GM12878 (cell line): ENCODE data around the gene ZNG1F. TPM values are rescaled to one million over a fixed set of nuclear protein-coding genes. Genes with fewer than 3 reads are reported as not detected.
"Not testable (repeated sequence)": the region's sequence is repeated elsewhere in the genome, so short reads cannot be mapped to it uniquely, and the experiment has no call there.

Experiments used
- ATAC-seq: fragments of 200-7000 bp; cut with Tn5 transposase; 3 replicates; pipeline ENCODE4 v1.9.1; 2020; ENCODE audit warnings: mild to moderate bottlenecking, moderate library complexity
- Bru-seq: library from RNA; stranded (reverse); fragments of 400-500 nt; gene quantifications from one replicate; lab custom pipeline; 2021; lab: Mats Ljungman, UMichigan
- BruChase-seq, 2 experiments: library from RNA; stranded (reverse); fragments of 400-500 nt; gene quantifications; one replicate each; lab custom pipeline; 2021; lab: Mats Ljungman, UMichigan
- BruUV-seq: library from RNA; stranded (reverse); fragments of 400-500 nt; replicated peaks from 2 replicates; lab custom pipeline; 2021; lab: Mats Ljungman, UMichigan
- CTCF ChIA-PET: fragments of 300-600 bp; sonication (Branson Sonifier 250); formaldehyde crosslinking; extraction: SDS; loops from one replicate; lab custom pipeline; 2021; ENCODE audit warnings: inconsistent platforms; lab: Yijun Ruan, JAX
- POLR2A ChIA-PET: fragments of 350-600 bp; formaldehyde crosslinking; extraction: SDS; loops from one replicate; lab custom pipeline; 2021; ENCODE audit warnings: inconsistent platforms; lab: Charles Lee
- RAD21 ChIA-PET: fragments of 300-600 bp; sonication (Branson Sonifier 250); formaldehyde crosslinking; loops from one replicate; lab custom pipeline; 2023; ENCODE audit warnings: antibody characterized with exemption; ENCODE audit not compliant: unreplicated experiment; lab: Charles Lee
- SMC1A ChIA-PET: fragments of 300-600 bp; sonication (Branson Sonifier 250); formaldehyde crosslinking; loops from one replicate; lab custom pipeline; 2023; ENCODE audit not compliant: unreplicated experiment, uncharacterized antibody; lab: Charles Lee
- DNase-seq: peaks from one replicate; pipeline ENCODE4 v3.0.0-alpha.2; 2011; ENCODE audit warnings: low read depth, low spot score
- FAIRE-seq: peaks from 3 replicates; lab custom pipeline; 2011; peaks lifted over from hg19 to GRCh38; lab: Jason Lieb, UNC
- H2AFZ ChIP-seq: 2 replicates; pipeline ENCODE4 v1.6.0; 2011; ENCODE audit warnings: low read depth, low read length, control low read depth; ENCODE audit not compliant: control insufficient read depth
- H3K27ac ChIP-seq: 2 replicates; pipeline ENCODE4 v1.5.1; 2011; ENCODE audit warnings: control low read depth; ENCODE audit not compliant: control insufficient read depth, insufficient read depth
- H3K27me3 ChIP-seq, 2 experiments: replicated peaks in 1 of 2; 2 replicates each; pipeline versions ENCODE4 v1.6.0 to v1.6.1; 2011; ENCODE audit warnings: low read length in 1 of 2; ENCODE audit not compliant: control insufficient read depth in 2 of 2, insufficient read depth in 2 of 2
- H3K36me3 ChIP-seq, 2 experiments: 2 replicates each; pipeline ENCODE4 v1.5.1; 2011; ENCODE audit warnings: low read length in 1 of 2; ENCODE audit not compliant: control insufficient read depth in 2 of 2, insufficient read depth in 2 of 2
- H3K4me1 ChIP-seq: 2 replicates; pipeline ENCODE4 v1.6.1; 2011; ENCODE audit warnings: mild to moderate bottlenecking, low read length, moderate library complexity, mixed read lengths; ENCODE audit not compliant: control insufficient read depth, insufficient read depth
- H3K4me2 ChIP-seq: 2 replicates; pipeline ENCODE4 v1.6.0; 2011; ENCODE audit warnings: control low read depth; ENCODE audit not compliant: control insufficient read depth, insufficient read depth
- H3K4me3 ChIP-seq: fragments of 200-600 bp; sonication (generic); 2 replicates; pipeline ENCODE4 v1.5.1; 2016
- H3K79me2 ChIP-seq: 2 replicates; pipeline ENCODE4 v1.6.0; 2011; ENCODE audit warnings: low read length; ENCODE audit not compliant: control insufficient read depth, insufficient read depth
- H3K9ac ChIP-seq: 2 replicates; pipeline ENCODE4 v1.8.0; 2011; ENCODE audit warnings: low read length, control low read depth, mixed read lengths; ENCODE audit not compliant: control insufficient read depth, insufficient read depth
- H3K9me3 ChIP-seq: replicated peaks from 3 replicates; pipeline ENCODE4 v1.5.1; 2011; ENCODE audit warnings: mild to moderate bottlenecking, low read length; ENCODE audit not compliant: control insufficient read depth, insufficient read depth
- H4K20me1 ChIP-seq: 2 replicates; pipeline ENCODE4 v1.6.0; 2011; ENCODE audit not compliant: control insufficient read depth, insufficient read depth
- WGBS: methylation state at CpG from one replicate; pipeline ENCODE4 v1.1.6; 2016; ENCODE audit warnings: low lambda C conversion rate; ENCODE audit not compliant: insufficient replicate concordance, insufficient coverage; ENCODE audit errors: missing lambda C conversion rate; 5-methylcytosine and 5-hydroxymethylcytosine counted together
- in situ Hi-C: fragments of 300-500 bp; cut with MboI; formaldehyde crosslinking; loops from 9 replicates; pipeline ENCODE4 v1.14.3; 2018; ENCODE audit warnings: mixed read lengths
- intact Hi-C: fragments of 100-400 bp; cut with micrococcal nuclease; formaldehyde crosslinking; loops from one replicate; pipeline ENCODE4 v1.14.2; 2022; ENCODE audit not compliant: unreplicated experiment
- long read RNA-seq, 2 experiments: library from polyadenylated mRNA; unstranded; transcript quantifications; one replicate each; pipeline ENCODE4 v2.0.0, GENCODE V29; 2019 to 2020
- polyA minus RNA-seq, 3 experiments: library from RNA; depleted of rRNA, polyadenylated mRNA; stranded (reverse); fragments of >200 nt; gene quantifications; 2 replicates each; pipeline ENCODE4 v1.2.3, GENCODE V29; 2011
- polyA plus RNA-seq, 11 experiments: library from polyadenylated mRNA; depleted of rRNA in 4 of 11; unstranded in 6 of 11; stranded (reverse) in 5 of 11; fragments of >200 nt; fragmentation: Nextera tagmentation in 4 of 11; fragmentation: Illumina TruSeq in 1 of 11; extraction: Ambion mirVana in 4 of 11; extraction: Trizol in 1 of 11; gene quantifications; 1 replicate in 1 of 11; 2 replicates in 10 of 11; pipeline versions ENCODE4 v1.2.1 to v1.2.3, GENCODE V29; 2011 to 2016; ENCODE audit warnings: inconsistent platforms in 2 of 11, missing spikeins in 2 of 11, low read depth in 1 of 11
- total RNA-seq, 4 experiments: library from RNA; depleted of rRNA in 3 of 4; stranded (reverse); fragments of >200 nt in 3 of 4; fragmentation: Illumina TruSeq in 1 of 4; extraction: Trizol in 1 of 4; gene quantifications; 2 replicates each; pipeline versions ENCODE4 v1.2.1 to v1.2.3, GENCODE V29; 2013 to 2021

The ZNG1F gene
- 144 and 145 TPM in 2 replicates for total RNA-seq (2013; cell fraction: nucleolus; rRNA removed)
- total RNA-seq (2014; rRNA removed) (11.7 and 14.6 TPM in 2 replicates), total RNA-seq (2014; rRNA removed; fragmentation: Illumina TruSeq; extraction: Trizol) (24.5 and 34.6 TPM in 2 replicates), total RNA-seq (2021) (7.8 and 13.0 TPM in 2 replicates), polyA plus RNA-seq (2011; rRNA removed) (22.8 and 26.4 TPM in 2 replicates), polyA plus RNA-seq (2014; fragmentation: Illumina TruSeq; extraction: Trizol) (26.4 and 30.6 TPM in 2 replicates), polyA plus RNA-seq (2014; fragmentation: Nextera tagmentation; extraction: Ambion mirVana) (10 to 100 TPM; 16.1 to 18.3 TPM), polyA plus RNA-seq (2014; rRNA removed) (10.8 and 29.9 TPM in 2 replicates), polyA plus RNA-seq (2016; fragmentation: Nextera tagmentation; extraction: Ambion mirVana) (10 to 100 TPM; 14.5 to 16.1 TPM), polyA minus RNA-seq (2011; rRNA and poly(A)+ RNA removed) (26.4 and 33.4 TPM in 2 replicates), Bru-seq, nascent RNA (percentile 66 among the genes with signal in this experiment), BruChase-seq, experiment 1, labeled RNA remaining after a 6-hour chase (percentile 65 among the genes with signal in this experiment), BruChase-seq, experiment 2, labeled RNA remaining after a 2-hour chase (percentile 67 among the genes with signal in this experiment)
- polyA plus RNA-seq (2011; ENCODE audit: low read depth) = 8.8 TPM
- 4.1 and 6.7 TPM in 2 replicates for polyA plus RNA-seq (2011; cell fraction: cytosol; rRNA removed)
- 44.6 and 53.4 TPM in 2 replicates for polyA plus RNA-seq (2011; cell fraction: nucleus; rRNA removed)
- polyA plus RNA-seq (2012) = 13.2 and 15.6 TPM in 2 replicates
- 1.6 and 1.9 TPM in 2 replicates for polyA minus RNA-seq (2011; cell fraction: cytosol; rRNA and poly(A)+ RNA removed)
- polyA minus RNA-seq (2011; cell fraction: nucleus; rRNA and poly(A)+ RNA removed) = 34.8 and 88.2 TPM in 2 replicates
- long read RNA-seq, experiment 1, partial matches to known transcripts = 12 of 21 reads
- long read RNA-seq, experiment 1, other reads (novel, unspliced or antisense) = 9 of 21 reads
- long read RNA-seq, experiment 2, partial matches to known transcripts = 37 of 98 reads
- long read RNA-seq, experiment 2, other reads (novel, unspliced or antisense) = 61 of 98 reads

- BruUV-seq, SMC1A ChIA-PET, H3K4me2 ChIP-seq, H4K20me1 ChIP-seq, H3K79me2 ChIP-seq, intact Hi-C loops, in situ Hi-C loops, H3K27ac ChIP-seq, H2AFZ ChIP-seq, H3K9ac ChIP-seq, H3K9me3 ChIP-seq, H3K4me1 ChIP-seq, H3K36me3 ChIP-seq, H3K4me3 ChIP-seq, H3K27me3 ChIP-seq, DNase-seq, CTCF ChIA-PET, RAD21 ChIA-PET, FAIRE-seq, POLR2A ChIA-PET, ATAC-seq: not testable (repeated sequence)
- WGBS = no CpG with 5 or more reads among the region's 31 CpGs
These were observed at the start of gene ZNG1F for GRCh38 chr9:41189217-41189616. TSS of gene ZNG1F (minus strand) at chr9:41189317. CDS start at chr9:41189258, 59 bp downstream.

- H3K36me3 ChIP-seq, in situ Hi-C loops, H3K9ac ChIP-seq, H2AFZ ChIP-seq, BruUV-seq, H3K4me1 ChIP-seq, DNase-seq, H4K20me1 ChIP-seq, CTCF ChIA-PET, SMC1A ChIA-PET, H3K27me3 ChIP-seq, H3K79me2 ChIP-seq, RAD21 ChIA-PET, H3K4me2 ChIP-seq, H3K27ac ChIP-seq, FAIRE-seq, H3K9me3 ChIP-seq, intact Hi-C loops, H3K4me3 ChIP-seq, POLR2A ChIA-PET: not testable (repeated sequence)
- peak; percentile 15; the same call in 1 of the 3 replicates for ATAC-seq
- 47% methylated on average over 36 of the region's 51 CpGs for whole genome bisulfite sequencing
These were observed 48.1 kb upstream of the ZNG1F start for GRCh38 chr9:41237110-41237749.

GRCh38 chr9:41236486-41237109 lies 47.5 kb upstream of the ZNG1F start:
- 45% methylated on average over 22 of the region's 23 CpGs for WGBS
- H3K4me3 ChIP-seq, DNase-seq, in situ Hi-C loops, intact Hi-C loops, H3K4me2 ChIP-seq, H3K9me3 ChIP-seq, H3K27ac ChIP-seq, H2AFZ ChIP-seq, H3K9ac ChIP-seq, H3K36me3 ChIP-seq, CTCF ChIA-PET, H3K27me3 ChIP-seq, POLR2A ChIA-PET, H3K79me2 ChIP-seq, ATAC-seq, H3K4me1 ChIP-seq, H4K20me1 ChIP-seq, BruUV-seq, RAD21 ChIA-PET, FAIRE-seq, SMC1A ChIA-PET: not testable (repeated sequence)
